Sigmoid colon (tissue), 4 donors: ENCODE data around the gene CST1.

Experiments
- EP300 ChIP-seq, 4 donors: sonication (generic); formaldehyde crosslinking; IDR thresholded peaks; one replicate each; pipeline ENCODE4 v1.6.1; 2017; ENCODE audit warnings: antibody characterized with exemption in 4 of 4
- POLR2A ChIP-seq, 2 donors: fragments of 450-650 bp; IDR thresholded peaks; one replicate each; pipeline ENCODE4 v1.6.1; 2016; ENCODE audit warnings: antibody characterized with exemption in 2 of 2, mild to moderate bottlenecking in 2 of 2, moderate library complexity in 2 of 2
- POLR2AphosphoS5 ChIP-seq, 4 donors: sonication (generic); formaldehyde crosslinking; IDR thresholded peaks; one replicate each; pipeline ENCODE4 v1.6.1; 2017; ENCODE audit warnings: antibody characterized with exemption in 4 of 4
- TF ChIP-seq, protein P1 (sequence below), 4 experiments: fragments of 450-650 bp in 3 of 4; fragments of 200-600 bp in 1 of 4; IDR thresholded peaks; one replicate each; pipeline ENCODE4 v1.5.1; 2016 to 2019; ENCODE audit warnings: antibody characterized with exemption in 4 of 4, mild to moderate bottlenecking in 3 of 4, moderate library complexity in 2 of 4

DNA sequence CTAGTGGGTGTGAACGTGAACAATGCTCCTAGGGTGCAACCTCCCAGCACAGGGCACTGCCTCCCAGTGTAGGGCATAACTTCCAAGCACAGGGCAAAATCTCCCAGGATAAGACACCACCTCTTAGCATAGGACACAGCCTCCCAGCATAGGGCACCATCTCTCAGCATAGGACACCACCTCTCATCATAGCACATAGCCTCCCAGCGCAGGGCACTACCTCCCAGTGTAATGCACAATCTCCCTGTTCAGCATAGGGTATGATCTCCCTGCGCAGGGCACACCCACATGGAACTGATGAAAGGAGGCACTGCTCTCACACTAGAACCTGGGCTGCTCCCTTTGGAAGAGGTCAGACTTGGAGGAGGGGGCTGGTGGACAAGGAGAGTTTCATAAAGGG, 21.3 kb upstream of the CST1 start:
- TF ChIP-seq, protein P1, sequence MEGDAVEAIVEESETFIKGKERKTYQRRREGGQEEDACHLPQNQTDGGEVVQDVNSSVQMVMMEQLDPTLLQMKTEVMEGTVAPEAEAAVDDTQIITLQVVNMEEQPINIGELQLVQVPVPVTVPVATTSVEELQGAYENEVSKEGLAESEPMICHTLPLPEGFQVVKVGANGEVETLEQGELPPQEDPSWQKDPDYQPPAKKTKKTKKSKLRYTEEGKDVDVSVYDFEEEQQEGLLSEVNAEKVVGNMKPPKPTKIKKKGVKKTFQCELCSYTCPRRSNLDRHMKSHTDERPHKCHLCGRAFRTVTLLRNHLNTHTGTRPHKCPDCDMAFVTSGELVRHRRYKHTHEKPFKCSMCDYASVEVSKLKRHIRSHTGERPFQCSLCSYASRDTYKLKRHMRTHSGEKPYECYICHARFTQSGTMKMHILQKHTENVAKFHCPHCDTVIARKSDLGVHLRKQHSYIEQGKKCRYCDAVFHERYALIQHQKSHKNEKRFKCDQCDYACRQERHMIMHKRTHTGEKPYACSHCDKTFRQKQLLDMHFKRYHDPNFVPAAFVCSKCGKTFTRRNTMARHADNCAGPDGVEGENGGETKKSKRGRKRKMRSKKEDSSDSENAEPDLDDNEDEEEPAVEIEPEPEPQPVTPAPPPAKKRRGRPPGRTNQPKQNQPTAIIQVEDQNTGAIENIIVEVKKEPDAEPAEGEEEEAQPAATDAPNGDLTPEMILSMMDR (IDR thresholded peaks at IDR 0.05), result no peak
- TF ChIP-seq POLR2AphosphoS5 (IDR thresholded peaks at IDR 0.05) (no peak), POLR2A (IDR thresholded peaks at IDR 0.05) (no peak), EP300 (IDR thresholded peaks at IDR 0.05) (no peak)
